Right lobe of liver (tissue), 4 donors: ENCODE data around the gene CEP128.

Experiments used
- POLR2A ChIP-seq: fragments of 450-650 bp; IDR thresholded peaks from one replicate; pipeline ENCODE4 v1.6.1; 2017; ENCODE audit warnings: antibody characterized with exemption, mild to moderate bottlenecking
- TF ChIP-seq, protein P1 (sequence below), 4 donors: fragments of 200-600 bp in 3 of 4; fragments of 450-650 bp in 1 of 4; IDR thresholded peaks; one replicate each; pipeline versions ENCODE4 v1.5.1 to v1.8.0; 2016 to 2022; ENCODE audit warnings: antibody characterized with exemption in 4 of 4, mild to moderate bottlenecking in 2 of 4
- donor health status: DM: no; HTN: no; CAD: no.
- donor health status: DM: no; HTN: no; CAD: no.
- donor health status: DM: no; HTN: yes; CAD: no.

DNA sequence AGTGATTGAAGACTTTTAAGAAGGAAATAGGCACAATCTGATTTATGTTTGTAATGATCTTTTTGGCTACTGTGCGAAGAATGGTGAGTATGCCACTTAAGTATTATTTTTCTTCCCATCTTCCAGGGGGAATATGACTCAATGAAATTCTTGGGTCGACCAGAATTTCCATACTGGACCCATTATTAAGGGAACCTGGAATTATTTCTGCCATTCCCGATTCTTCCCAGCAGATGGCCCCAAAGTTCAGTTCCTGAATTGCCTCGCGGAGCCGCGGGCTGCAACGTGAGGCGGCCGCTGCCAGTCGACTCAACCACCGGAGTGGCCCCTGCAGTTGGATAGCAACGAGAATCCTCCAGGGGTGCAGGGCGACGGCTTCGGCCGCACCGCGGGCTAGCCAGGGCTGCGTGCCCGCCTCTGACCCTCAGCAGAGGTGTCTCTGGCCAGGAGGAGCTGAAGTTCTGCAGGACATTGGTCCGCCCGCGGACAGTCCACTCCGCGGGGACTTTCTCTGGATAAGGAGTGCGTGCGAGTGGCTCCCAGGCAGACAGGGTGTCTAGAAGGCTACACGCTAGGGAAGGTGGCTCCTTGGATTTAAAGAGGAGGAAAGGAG lies 13.3 kb upstream of the CEP128 start:
- TF ChIP-seq, protein P1, sequence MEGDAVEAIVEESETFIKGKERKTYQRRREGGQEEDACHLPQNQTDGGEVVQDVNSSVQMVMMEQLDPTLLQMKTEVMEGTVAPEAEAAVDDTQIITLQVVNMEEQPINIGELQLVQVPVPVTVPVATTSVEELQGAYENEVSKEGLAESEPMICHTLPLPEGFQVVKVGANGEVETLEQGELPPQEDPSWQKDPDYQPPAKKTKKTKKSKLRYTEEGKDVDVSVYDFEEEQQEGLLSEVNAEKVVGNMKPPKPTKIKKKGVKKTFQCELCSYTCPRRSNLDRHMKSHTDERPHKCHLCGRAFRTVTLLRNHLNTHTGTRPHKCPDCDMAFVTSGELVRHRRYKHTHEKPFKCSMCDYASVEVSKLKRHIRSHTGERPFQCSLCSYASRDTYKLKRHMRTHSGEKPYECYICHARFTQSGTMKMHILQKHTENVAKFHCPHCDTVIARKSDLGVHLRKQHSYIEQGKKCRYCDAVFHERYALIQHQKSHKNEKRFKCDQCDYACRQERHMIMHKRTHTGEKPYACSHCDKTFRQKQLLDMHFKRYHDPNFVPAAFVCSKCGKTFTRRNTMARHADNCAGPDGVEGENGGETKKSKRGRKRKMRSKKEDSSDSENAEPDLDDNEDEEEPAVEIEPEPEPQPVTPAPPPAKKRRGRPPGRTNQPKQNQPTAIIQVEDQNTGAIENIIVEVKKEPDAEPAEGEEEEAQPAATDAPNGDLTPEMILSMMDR (IDR thresholded peaks at IDR 0.05): peak; percentile 74 to 83 (median 80)
- no peak for TF ChIP-seq POLR2A
